Superior temporal gyrus (tissue), 1 donor: Measurements from ENCODE around the gene SLC25A39.
A peak's percentile ranks its signal among the peaks of the same experiment; 100 is the strongest.

ENCODE experiments used
- DNase-seq: peaks from one replicate; pipeline ENCODE4 v3.0.0-alpha.2; 2016; ENCODE audit errors: extremely low spot score

Gene SLC25A39

DNA sequence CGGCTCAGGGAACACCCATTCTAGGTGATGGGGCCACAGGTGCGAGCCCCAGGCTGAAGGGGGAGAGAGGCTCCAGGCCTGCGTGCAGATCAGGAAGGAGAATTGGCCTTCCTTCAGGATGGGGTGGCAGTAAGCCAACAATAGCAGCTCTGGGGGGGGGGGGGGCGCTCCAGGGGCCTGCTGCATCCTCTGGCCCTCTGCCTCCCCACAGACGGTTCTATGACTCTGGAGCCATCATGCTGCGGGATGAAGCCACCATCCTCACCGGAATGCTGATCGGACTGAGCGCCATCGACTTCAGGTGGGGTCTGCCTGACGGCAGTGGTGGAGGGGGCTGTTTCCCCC, 10.1 kb downstream of the SLC25A39 start:
- DNase-seq = no peak

DNA sequence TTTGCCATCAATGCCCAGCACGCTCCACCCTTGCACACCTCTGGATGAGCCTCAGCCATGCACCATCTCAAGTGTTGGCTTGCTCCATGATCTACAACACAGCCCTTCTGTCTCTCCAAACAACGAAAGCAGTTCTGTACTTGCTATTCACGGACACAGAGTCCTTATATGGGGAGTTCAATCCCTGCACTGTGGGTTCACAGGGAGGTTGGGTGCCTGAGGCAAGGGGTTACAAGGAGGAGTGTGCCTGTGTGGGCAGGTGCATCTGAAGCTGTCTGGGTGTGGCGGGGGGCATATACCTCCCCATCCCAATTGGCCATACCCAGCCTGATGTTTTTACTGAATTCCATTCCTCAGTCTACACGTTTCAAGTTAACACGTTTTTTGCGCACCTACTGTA, 10.6 kb downstream of the SLC25A39 start:
- DNase-seq = no peak

DNA sequence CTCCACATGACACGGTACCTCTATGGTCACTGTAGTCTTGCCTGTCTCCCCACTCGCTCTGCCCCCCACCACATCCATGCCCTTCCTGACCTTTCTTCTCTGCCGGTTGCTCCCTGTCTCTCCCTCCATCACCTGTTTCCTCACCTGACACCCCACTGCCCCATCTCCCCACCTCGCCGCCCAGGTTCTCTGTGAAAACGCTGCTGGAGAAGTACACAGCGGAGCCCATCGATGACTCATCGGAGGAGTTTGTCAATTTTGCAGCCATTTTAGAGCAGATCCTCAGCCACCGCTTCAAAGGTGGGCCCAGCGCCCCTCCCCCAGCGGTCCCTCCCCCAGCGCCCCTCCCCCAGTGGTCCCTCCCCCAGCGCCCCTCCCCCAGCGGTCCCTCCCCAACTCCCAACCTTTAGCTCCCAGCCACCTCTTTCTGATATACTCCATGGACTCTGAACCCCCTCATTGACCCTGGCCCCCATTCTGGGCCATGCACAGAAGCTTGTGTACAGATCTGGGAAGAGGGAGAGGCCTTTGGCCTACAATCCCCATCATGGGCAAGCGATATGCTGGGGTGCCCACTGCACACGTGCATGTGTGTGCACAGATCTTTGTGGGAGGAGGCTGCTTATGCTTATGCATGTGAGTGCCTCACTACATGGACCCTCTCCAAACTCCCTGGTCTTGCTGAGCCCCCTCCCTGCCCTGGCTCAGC, 12.1 kb downstream of the SLC25A39 start:
- DNase-seq = no peak

DNA sequence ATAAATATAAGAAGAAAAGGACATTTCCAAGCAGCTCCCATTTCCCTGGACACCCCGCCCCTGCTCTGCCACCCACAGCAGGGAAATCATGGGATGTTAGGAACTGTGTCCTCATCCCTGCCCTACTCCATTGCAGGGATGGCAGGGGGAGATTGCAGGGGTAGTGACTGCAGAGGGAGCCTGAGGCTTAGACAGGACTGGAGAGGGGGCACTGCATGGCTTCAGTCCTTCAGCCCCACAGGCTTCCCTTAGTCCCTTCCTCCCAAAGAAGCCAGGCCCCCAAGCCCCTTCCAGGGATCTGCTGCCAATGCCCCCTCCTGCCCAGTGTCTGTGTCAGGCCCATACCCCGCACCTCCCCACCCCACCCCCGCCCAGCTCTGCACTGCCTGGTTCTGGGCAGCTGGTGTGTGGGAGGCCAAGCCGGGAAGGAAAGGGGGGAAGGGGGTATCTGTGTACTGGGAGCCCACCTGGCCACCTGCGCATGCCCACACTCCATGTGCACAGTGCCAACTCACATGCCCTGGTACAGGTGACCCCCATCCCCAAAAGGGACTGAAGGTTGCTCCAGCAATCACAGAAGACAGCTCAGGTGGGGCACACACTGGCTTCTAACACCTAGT, 13.0 kb downstream of the SLC25A39 start:
- no peak for DNase-seq

DNA sequence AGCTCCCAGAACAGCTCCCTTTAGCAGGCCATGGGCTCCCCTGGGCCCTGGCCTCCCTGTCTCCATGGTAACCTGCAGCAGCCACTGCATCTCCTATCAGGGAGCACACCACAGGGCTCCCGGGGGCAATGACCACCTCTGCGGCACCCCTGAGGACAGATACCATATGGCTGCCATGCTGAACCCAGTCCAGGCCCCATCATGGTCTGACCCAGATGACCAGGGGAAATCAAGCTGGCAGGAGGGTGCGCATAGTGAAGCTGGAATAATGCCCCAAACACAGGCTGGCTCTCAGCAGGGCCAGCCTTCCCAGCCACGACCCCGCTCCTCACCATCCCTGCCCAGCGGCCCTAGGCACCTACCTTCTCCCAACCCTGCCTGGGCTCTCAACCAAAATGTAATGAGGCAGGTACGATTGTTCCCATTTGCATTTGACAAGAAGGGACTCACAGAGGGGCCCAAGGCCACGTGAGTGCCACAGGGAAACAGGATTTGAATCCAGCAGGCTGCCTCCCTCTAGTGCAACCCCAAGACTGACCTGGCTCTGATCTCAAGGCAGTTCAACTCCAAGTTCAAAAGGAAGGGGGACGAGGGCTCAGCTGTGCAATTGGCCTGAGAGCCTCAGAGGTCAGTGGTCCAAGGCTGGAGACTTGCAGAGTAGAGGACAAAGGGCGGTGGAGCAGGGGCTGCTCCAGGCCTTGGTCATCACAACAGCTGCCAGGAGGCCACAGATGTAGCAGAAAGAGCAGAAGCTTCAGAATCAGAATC, 13.8 kb downstream of the SLC25A39 start:
- DNase-seq = no peak

DNA sequence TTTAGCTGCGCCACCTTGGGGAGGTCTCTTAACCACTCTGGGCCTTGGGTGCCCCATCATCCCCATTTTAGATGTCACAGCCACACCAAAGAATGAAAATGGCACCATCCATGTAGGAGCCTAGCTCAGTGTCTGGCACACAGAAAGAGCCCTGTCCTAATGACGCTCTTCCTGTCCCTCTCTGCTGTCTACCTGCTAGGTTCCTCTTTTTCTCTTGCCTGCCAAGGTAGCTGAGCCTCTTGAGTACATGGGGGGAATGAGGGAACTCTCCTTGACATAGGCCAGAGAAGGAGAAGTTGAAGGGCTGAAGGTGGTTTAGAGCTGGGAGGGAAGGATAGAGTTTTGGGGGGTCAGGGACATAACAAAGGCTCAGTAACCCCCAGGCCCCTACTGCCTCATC, 14.4 kb downstream of the SLC25A39 start:
- DNase-seq = no peak

DNA sequence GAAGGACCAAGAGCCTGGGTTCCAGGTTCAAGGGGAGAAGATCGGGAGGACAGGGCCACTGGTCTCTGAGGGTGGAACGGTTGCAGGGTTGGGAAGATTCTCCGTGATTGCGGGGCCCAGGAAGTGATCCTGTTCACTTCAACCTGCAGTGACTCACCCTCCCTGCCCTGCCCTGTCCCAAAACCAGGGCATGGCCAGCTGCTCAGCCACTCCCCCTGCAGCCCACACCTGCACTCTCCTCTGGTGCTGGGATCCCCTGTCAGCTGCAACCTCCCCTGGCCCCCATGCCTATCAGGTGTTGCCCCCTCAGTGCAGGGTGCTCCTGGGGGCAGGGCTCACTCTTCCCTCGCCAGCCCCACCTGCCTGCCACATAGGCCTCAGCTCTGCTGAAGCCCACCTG, 15.2 kb downstream of the SLC25A39 start:
- no peak for DNase-seq

DNA sequence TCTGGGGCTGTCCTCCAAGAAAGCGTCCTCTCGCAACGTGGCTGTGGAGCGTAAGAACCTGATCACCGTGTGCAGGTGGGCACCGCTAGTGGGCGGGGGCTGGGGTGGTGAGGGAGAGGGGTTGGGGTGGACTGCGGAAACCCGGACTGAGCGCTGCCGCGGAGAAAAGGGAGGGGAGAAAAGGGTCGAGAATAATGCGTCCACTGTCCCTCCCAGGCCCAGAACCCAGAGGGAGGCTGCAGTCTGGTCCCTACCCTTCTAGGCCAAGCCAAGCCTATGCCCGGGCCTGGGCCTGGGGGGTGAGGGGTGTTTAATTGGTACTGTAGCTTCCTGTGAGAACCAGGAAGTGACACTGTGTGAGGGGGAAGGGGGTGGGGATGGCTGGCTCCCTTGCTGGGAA, 15.8 kb downstream of the SLC25A39 start:
- peak; percentile 30 for DNase-seq

DNA sequence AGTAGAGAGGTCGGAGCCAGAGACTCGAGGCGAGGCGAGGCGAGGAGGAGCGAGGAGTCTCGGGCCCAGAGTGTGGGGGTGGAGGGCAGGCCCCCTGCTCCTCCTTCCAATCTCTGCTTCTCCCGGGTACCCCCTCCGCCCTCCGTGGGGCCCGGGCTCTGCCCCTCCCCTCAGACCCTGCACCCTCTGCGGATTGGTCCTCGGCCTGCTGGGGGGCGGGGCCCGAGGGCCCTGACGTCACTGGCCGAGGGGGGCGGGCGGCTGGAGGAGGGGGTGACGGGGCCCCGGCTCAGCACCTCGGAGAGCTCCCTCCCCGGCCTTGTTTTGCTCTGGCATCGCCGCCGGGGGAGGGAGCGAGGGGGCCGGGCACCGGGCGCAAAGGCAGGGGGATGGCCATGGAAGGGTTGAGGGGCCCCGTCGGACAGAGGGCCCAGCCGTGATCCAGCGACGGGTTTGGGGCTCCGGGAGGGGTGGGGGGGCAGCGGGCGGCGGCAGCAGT, 16.3 kb downstream of the SLC25A39 start, which contains the start of gene RUNDC3A:
Gene RUNDC3A, plus strand, starts transcription at position 282 of the 499 bp plus-strand sequence. CDS start 232 bp downstream, outside the sequence.
- DNase-seq = peak; percentile 88

DNA sequence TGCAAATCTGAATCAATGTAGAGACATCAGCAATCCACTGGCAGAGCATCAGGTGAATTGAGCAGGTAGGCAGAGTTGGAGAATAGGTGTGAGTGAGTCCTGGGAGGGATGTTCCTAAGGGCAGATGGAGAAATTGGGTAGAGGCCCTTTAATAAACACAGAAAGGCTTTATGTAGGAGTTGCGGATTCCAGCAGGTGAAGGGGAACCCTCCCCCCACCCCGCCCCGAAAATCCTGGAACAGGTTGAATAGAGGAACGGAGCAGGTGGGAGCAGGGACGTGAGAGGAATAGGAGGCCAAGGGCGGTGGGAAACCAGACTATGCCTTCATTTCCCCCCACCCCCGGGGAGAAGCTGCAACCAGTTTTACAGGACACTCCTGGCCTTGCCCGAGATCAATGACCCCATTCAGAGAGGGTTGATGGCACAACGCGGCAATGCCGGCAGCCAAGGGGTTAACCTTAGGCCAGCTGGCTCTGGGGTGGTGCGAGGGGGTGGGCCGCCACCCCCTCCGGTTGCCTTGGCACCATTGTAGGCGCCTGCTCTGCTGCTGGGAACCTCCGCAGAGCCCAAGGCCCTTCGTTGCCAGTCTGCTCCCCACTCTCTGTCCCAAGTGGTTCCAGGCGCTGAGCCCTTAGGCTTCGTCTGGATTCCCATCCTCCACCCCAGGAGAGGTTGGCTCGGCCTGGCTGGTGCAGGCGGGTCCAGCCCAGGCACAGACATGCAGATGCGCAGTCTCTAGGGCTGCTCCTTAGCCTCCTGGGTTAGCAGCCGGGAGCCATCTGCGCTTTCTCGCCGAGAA, 17.0 kb downstream of the SLC25A39 start:
- DNase-seq = peak; percentile 77

DNA sequence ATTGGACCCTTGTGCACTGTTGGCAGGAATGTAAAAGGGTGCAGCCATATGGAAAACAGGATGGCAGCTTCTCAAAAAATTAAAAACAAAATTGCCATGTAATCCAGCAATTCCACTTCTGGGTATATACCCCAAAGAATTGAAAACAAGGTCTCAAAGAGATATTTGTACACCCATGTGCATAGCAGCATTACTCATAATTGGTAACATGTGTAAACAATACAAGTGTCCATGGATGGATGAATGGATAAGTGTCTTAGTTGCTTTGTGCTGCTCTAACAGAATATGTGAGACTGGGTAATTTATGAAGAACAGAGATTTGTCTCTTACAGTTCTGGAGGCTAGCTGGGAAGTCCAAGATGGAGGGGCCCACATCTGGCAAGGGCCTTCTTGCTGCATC, 20.0 kb downstream of the SLC25A39 start:
- no peak for DNase-seq

DNA sequence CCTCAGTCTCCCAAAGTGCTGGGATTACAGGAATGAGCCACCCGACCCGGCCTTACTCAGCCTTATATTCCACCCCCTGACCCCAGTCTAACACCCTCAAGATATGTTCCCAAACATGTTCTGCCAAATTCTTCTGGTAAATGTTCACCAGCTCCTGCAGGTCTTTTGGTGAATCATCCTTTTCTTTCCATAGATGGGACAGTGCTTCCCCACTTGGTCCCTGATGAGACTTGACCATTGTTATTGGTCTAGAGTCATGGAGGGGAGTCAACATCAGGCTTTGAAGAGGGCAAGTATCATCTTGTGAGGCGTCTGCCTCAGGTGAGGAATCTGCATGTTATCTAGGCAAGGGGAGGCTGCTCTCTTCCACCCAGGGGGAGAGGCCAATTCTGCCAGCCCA, 26.6 kb downstream of the SLC25A39 start:
- DNase-seq = no peak

DNA sequence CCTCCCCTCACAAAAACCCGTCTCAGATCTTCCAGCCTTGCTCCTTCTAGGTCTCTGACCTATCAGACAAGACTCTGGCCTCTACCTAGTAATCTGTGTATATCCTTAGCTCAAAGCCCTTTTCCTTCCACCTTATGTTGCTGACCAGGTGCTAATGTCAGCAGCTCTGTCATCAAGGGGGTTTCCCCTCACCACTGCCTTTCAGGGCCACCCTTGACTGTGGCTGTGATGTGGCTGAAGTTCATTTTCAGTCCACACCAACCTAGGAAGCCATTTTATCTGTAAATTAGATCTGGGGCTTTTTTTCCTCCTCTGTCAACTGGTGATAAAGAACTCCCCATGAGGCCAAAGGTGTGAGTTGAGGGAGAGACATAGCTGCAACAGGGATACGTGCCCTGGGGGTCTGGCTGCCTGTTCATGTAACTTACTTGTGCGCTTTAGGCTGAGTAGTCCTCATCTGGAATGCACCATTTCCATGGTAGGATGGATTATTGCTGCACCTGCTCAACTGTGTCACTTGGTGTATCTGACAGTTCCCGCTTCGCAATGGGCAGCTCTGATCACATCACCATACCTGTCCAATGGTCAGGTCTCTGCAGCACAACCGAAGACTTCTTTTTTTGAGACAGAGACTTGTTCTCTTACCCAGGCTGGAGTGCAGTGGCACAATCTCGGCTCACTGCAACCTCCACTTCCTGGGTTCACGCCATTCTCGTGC, 31.0 kb downstream of the SLC25A39 start:
- DNase-seq = no peak

DNA sequence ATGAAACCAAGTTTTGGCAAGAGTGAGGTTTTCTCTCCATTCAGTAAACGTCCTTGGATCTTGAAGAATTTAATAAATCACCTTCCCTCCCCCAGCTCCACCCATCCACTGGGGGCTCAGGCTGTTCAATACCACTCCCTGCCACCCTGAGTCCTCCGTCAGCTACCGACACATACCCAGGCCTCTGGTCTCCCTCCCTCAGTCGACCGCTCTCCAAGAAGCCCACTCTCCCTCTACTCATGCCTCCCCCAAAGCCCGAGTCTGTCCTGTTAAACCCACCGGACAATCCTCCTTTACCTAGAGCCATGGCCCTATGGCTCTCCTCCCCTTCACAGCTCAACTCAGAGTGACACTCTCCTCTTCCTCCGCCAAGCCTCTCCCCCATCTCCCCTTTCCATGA, 37.0 kb downstream of the SLC25A39 start:
- no peak for DNase-seq

DNA sequence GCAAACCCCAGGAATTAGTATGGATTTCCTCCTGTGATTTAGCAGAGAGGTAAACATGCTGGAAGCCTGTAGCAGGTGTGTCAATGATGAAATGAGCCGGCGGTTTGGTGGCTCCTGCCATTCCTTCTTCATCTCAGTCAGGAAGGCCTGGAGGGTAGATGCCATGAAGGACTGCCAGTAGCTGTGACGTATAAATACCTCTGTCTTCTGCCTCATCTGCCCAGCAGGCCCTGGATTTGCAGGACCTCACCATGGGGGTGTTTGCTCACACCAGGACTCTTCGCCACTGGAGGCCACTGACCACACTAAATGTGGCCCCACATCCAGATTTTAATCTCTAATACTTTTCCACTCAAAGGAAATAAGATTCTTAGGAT, 40.6 kb downstream of the SLC25A39 start:
- DNase-seq = no peak

DNA sequence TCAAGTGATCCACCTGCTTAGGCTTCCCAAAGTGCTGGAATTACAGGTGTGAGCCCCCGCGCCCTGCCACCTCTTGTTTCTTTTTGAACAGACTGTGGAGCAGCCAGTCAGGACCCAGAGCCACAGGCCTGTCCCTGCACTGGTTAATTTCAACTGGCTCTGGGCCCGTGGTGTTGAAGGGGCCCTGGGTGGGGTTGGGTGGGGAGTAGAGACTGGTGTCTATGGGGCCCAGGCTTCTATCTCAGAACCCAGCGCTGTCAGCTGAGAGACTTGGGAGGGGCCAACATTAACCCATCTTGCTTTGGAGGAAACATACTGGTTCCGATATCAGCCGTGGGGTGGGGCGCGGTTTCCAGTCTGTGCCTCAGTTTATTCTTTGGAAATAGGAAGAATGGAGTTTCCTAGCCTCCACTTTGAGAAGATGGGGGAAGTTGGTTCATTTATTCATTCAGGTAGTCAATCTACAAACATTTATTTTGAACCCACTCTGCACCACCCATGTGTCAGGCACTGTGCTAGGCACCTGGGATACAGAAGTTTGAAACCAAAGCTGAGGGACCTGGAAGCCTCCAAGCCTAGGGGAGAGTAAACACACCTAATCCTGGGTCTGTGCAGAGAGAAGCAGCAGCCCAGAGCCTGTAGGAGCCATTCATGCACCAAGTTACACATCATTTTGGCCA, 41.1 kb downstream of the SLC25A39 start:
- no peak for DNase-seq

DNA sequence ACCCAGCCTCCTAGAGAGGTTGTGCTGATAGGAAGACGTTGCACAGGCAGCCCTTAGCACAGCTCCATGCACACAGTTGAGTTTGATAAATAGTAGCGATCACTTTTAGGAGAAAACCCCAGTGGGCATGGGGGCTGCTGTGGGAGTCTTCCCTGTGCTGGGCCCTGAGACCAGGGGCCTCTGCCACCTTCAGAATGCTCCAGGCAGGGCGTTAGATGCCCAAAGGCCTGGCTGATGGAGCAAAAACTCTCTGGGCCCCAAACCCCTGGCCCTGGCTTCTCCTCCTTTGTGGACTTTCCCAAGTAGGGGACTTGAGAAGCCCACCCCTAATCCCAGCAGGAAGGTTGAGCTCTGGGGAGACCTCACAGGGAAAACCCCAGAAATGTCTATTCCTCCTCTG, 42.4 kb downstream of the SLC25A39 start:
- DNase-seq = no peak

DNA sequence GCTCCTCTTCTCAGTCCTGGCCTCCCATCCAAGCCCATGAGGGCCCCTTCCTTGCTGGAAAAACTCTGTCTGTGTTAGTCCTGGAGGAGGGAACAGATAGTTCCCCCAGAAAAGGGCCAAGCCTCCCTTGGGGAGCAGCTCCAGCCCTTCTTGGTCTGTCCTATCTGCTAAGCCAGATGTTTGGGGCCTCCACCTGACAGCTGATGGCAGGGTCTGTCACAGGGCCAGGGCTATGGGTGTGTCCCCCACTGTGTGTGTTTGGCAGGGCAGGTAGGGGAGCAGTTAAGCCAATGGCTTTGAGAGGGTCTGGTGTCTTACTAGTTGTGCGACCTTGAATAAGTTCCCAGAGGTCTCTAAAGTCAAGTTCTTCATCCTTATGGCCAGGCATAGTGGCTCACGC, 43.1 kb downstream of the SLC25A39 start:
- DNase-seq = no peak

DNA sequence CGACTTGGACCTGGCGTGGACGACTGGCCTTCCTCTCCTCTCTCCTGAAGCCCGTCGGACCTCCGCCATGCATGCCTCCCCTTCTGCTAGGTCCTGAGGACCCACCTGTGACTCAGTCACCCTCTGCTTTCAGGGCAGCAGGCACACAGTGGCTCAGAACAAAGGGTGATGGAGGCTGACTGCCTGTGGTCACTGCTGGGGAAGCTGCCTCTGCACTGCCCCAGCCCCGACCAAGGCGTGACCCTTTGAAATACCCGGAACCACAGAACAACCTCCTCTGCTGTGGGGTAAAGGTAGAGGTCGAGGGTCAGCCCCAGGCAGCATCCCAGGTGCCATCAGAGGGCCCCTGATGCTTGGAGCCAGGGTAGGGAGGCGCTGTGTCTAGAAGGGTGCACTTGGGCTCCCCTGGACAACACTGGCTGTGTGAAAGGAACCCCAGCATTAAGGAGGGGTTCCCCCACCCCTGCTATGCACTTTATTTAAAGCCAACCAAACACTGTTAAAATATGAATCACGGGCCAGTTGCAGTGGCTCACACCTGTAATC, 44.2 kb downstream of the SLC25A39 start:
- no peak for DNase-seq

DNA sequence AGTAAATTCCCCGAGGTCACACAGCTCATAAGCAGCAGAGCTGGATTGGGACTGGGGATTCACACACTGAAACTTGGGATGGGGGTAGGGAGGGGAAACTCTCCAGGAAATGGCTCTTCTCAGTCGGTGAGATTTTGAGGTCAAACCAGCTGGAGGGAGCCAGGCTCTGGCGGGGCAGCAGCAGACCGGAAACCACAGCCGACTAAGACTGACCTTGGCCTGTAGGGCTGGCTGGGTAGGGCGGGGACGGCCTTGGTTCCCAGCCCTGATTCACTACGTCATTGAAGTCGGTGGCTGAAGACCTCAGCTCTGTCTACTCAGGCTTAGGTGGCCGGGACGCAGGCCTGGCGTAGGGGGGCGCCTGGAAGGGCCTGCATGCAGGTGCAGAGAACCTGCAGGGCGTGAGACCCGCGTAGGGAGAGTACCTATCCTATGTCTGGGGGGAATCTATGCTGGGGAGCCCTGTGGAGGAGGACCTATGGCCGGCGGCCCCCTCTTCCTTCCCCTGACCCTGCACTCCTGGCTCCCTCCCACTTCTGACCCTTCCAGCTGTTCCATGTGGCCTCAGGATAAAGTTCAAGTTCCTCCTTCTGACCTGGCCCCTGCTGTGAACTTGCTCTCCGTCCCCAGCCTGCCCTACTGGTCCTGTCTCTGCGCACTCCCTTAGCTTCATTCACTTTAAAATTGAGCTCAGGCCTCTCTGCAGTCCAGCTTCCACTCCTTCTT, 44.8 kb downstream of the SLC25A39 start:
- DNase-seq = peak; percentile 13
